Kidney epithelial cell (primary cell): ENCODE measurements around the gene SLC8A1. TPM values are rescaled to one million over a fixed set of nuclear protein-coding genes. Genes with fewer than 3 reads are reported as not detected.
A peak's percentile ranks its signal among the peaks of the same experiment; 100 is the strongest.

Source experiments
- DNase-seq: peaks from one replicate; pipeline ENCODE4 v3.0.0-alpha.2; 2010; ENCODE audit warnings: low read depth
- H3K27me3 ChIP-seq: 2 replicates; pipeline ENCODE4 v1.6.0; 2011; ENCODE audit warnings: low read length; ENCODE audit not compliant: control insufficient read depth, insufficient read depth
- H3K36me3 ChIP-seq: 2 replicates; pipeline ENCODE4 v1.5.1; 2011; ENCODE audit warnings: low read length; ENCODE audit not compliant: control insufficient read depth, insufficient read depth
- H3K4me3 ChIP-seq: 2 replicates; pipeline ENCODE4 v1.5.1; 2011; ENCODE audit warnings: low read depth, mild to moderate bottlenecking, control low read depth, low read length
- total RNA-seq: library from RNA; depleted of rRNA; stranded (reverse); fragments of >200 nt; gene quantifications from 2 replicates; pipeline ENCODE4 v1.2.3, GENCODE V29; 2015
- TF ChIP-seq, protein P1 (sequence below): IDR thresholded peaks from 2 replicates; pipeline ENCODE4 v1.5.1; 2011; ENCODE audit warnings: mild to moderate bottlenecking, moderate library complexity, low read length, control low read depth, inconsistent platforms; ENCODE audit not compliant: insufficient read depth, poor library complexity, severe bottlenecking

Gene SLC8A1
- total RNA-seq, 1 donor from 2014 or later: 3.2 TPM

DNA sequence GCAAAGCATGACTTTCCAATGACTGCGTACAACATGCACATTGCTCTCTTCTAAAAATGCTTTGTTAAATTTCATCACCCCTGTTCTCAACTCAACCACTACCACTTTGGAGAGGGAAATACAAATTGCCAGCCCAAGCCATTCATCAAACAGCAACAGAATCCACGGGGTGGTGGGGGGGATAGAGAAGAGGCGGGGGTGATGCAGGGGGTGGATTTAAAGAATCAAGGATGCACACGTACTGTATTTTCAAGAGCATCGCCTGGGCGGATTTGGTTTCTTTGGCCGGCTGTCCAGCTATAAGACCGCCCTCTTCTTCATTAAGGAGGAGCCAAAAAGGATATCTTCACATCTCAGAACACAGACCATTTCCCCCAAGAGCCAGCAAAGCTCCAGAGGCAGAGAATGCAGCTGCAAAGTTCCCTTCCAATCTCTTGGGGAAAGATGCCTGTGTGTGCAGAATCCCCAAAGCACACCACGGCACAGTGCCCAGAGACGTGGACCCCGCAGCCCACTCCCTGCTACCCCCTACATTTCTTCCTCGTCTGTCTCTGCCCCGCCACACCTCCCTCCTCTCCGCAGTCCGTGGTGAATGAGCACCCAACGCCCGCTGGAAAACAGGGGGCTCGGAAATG, 977 bp downstream of the SLC8A1 start:
- TF ChIP-seq, protein P1, sequence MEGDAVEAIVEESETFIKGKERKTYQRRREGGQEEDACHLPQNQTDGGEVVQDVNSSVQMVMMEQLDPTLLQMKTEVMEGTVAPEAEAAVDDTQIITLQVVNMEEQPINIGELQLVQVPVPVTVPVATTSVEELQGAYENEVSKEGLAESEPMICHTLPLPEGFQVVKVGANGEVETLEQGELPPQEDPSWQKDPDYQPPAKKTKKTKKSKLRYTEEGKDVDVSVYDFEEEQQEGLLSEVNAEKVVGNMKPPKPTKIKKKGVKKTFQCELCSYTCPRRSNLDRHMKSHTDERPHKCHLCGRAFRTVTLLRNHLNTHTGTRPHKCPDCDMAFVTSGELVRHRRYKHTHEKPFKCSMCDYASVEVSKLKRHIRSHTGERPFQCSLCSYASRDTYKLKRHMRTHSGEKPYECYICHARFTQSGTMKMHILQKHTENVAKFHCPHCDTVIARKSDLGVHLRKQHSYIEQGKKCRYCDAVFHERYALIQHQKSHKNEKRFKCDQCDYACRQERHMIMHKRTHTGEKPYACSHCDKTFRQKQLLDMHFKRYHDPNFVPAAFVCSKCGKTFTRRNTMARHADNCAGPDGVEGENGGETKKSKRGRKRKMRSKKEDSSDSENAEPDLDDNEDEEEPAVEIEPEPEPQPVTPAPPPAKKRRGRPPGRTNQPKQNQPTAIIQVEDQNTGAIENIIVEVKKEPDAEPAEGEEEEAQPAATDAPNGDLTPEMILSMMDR: no peak
- no peaks in the 10 kb centered on the region for H3K36me3 ChIP-seq
- no peak for DNase-seq
- peak overlapping the region; percentile 58 for H3K4me3 ChIP-seq
- no peaks in the 10 kb centered on the region for H3K27me3 ChIP-seq

DNA sequence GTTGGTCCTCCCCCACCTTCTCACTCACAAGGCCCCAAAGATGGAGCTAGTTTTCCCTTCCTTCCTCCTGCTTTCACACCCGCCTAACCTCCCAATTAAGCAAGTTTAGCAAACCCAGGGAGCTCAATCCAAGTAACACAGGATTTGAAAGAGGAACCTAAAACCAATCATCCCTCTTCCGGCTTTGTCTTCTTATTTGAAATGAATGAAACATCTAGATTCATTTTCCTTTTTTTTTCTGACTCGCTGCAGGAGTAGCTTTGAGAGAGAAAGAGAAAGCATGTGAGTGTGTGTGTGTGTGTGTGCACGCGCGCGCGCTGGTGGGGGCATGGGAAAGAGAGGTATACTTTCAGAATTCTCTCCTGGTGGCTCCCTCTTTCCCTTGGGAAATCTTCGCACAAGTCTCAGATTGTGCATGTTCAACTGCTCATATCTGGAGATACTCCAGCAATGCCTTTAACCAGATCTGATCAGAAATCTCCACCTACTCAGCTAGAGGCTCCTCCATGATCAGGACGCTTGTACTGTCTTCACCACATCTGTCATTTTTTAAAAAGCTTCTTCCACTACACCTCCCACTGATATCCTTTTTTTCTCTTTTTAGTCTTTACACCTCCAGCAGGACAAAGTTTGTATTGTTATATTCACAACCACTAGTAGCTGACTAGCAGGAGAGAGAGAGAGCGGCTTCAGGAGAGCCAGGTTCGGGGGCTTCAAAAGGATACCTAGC, 1.7 kb downstream of the SLC8A1 start:
- H3K36me3 ChIP-seq: no peaks in the 10 kb centered on the region
- TF ChIP-seq, protein P1: no peak
- peak overlapping the region; percentile 58 for H3K4me3 ChIP-seq
- DNase-seq: no peak
- H3K27me3 ChIP-seq: no peaks in the 10 kb centered on the region

DNA sequence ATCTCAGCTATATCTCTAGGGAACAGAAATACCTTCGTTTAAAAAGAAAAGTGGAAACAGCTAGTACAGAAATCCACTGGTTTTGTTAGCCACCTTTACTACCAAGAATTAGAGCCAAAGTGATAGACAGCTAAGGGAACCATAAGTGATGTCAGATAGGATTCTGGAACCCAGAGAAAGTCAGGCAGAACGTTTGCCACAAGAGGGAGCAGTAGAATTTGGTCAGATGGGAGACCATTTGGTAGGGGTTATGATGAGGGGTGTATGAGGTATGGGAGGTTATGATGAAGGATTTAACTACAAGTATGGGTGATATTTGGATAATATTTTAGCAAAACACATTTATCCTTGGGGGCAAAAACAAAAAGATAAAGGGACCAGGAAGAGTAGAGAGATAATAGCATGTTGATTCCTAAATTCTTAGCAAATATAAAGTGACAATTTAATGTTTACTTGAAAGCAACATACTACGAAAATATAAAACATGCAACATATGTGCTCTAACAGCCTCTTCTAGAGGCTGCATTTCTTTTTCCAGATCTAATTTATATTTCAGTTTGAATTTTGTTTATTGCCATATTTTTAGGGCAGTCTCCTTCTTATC, 3.3 kb downstream of the SLC8A1 start:
- DNase-seq: no peak
- Histone ChIP-seq H3K4me3 (no peak overlapping the region), H3K27me3 (no peaks in the 10 kb centered on the region), H3K36me3 (no peaks in the 10 kb centered on the region)
- TF ChIP-seq, protein P1: peak; percentile 63

DNA sequence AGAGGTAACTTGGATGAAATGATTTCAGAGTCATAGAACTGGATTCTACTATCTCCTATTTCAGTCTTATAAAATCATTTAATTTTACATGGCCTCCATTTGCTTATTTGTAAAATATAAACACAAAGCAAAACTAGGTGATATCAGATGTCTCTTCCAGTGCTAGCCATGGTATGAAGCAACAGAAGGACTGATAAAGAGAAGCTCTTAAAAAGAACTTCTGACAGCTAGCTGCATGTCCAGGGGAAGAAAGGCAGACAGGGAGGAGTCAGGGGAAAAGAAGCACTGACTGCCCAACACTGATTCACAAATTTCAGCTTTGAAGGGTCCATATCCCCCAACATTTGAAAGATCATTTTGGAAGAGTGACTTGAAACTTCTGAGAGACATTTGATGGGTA, 6.4 kb downstream of the SLC8A1 start:
- H3K4me3 ChIP-seq: no peak overlapping the region
- no peaks in the 10 kb centered on the region for H3K36me3 ChIP-seq
- TF ChIP-seq, protein P1: no peak
- no peak for DNase-seq
- H3K27me3 ChIP-seq: no peaks in the 10 kb centered on the region

DNA sequence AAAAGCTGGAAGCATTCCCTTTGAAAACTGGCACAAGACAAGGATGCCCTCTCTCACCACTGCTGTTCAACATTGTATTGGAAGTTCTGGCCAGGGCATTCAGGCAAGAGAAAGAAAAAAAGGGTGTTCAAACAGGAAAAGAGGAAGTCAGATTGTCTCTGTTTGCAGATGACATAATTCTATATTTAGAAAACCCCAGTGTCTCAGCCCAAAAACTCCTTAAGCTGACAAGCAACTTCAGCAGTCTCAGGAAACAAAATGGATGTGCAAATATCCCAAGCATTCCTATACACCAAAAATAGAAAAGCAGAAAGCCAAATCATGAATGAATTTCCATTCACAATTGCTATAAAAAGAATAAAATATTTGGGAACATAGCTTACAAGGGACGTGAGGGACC, 11.1 kb downstream of the SLC8A1 start:
- TF ChIP-seq, protein P1: no peak
- DNase-seq: no peak
- Histone ChIP-seq H3K27me3 (no peaks in the 10 kb centered on the region), H3K4me3 (no peak overlapping the region), H3K36me3 (no peaks in the 10 kb centered on the region)
